Fibroblast of the aortic adventitia (primary cell): ENCODE data around the gene GAPVD1. TPM values are rescaled to one million over a fixed set of nuclear protein-coding genes. Genes with fewer than 3 reads are reported as not detected.
"Not testable (repeated sequence)": the region's sequence is repeated elsewhere in the genome, so short reads cannot be mapped to it uniquely, and the experiment has no call there.

Source experiments
- DNase-seq: peaks from one replicate; pipeline ENCODE4 v3.0.0-alpha.2; 2010; ENCODE audit warnings: low read depth
- H3K4me3 ChIP-seq: 2 replicates; pipeline ENCODE4 v1.5.1; 2011; ENCODE audit warnings: low read depth, mild to moderate bottlenecking, control low read depth, low read length, moderate library complexity
- CTCF ChIP-seq: IDR thresholded peaks from 2 replicates; pipeline ENCODE4 v1.5.1; 2011; ENCODE audit warnings: mild to moderate bottlenecking, low read length, control low read depth, inconsistent platforms; ENCODE audit not compliant: insufficient read depth
- total RNA-seq: library from RNA; depleted of rRNA; stranded (reverse); fragments of >200 nt; gene quantifications from 2 replicates; pipeline ENCODE4 v1.2.3, GENCODE V29; 2012; ENCODE audit warnings: low replicate concordance

GAPVD1 gene
- total RNA-seq, 1 donor = 52.7 TPM

- DNase-seq = no peak
- no peak for TF ChIP-seq CTCF
- H3K4me3 ChIP-seq = no peak overlapping the region
Observed at GRCh38 chr9:125293134-125293533, 31.5 kb downstream of the GAPVD1 start.

GRCh38 chr9:125295657-125296056, 34.0 kb downstream of the GAPVD1 start:
- no peak for TF ChIP-seq CTCF
- no peak overlapping the region for H3K4me3 ChIP-seq
- no peak for DNase-seq

GRCh38 chr9:125296843-125297372, 35.3 kb downstream of the GAPVD1 start:
- no peak for TF ChIP-seq CTCF
- no peak for DNase-seq
- no peak overlapping the region for H3K4me3 ChIP-seq

GRCh38 chr9:125297917-125298316, 36.3 kb downstream of the GAPVD1 start:
- DNase-seq = no peak
- H3K4me3 ChIP-seq = no peak overlapping the region
- no peak for TF ChIP-seq CTCF

- no peak for TF ChIP-seq CTCF
- DNase-seq = no peak
- no peak overlapping the region for H3K4me3 ChIP-seq
Observed at GRCh38 chr9:125302241-125302640, 40.6 kb downstream of the GAPVD1 start.

- DNase-seq = no peak
- no peak for TF ChIP-seq CTCF
- H3K4me3 ChIP-seq = no peak overlapping the region
Observed at GRCh38 chr9:125304273-125304672, 42.6 kb downstream of the GAPVD1 start.

GRCh38 chr9:125312411-125312810, 50.8 kb downstream of the GAPVD1 start:
- H3K4me3 ChIP-seq = no peak overlapping the region
- no peak for TF ChIP-seq CTCF
- DNase-seq = no peak

- not testable (repeated sequence) for DNase-seq, H3K4me3 ChIP-seq
Observed at GRCh38 chr9:125316359-125316758, 54.7 kb downstream of the GAPVD1 start.
